Esophagus muscularis mucosa (tissue), 4 donors: ENCODE results near the gene RHD.

ENCODE experiments used
- EP300 ChIP-seq: sonication (generic); formaldehyde crosslinking; IDR thresholded peaks from one replicate; pipeline ENCODE4 v1.6.1; 2017; ENCODE audit warnings: antibody characterized with exemption
- POLR2A ChIP-seq: fragments of 450-650 bp; IDR thresholded peaks from one replicate; pipeline ENCODE4 v1.6.1; 2017; ENCODE audit warnings: antibody characterized with exemption, moderate library complexity, mild to moderate bottlenecking, low read depth
- POLR2AphosphoS5 ChIP-seq, 2 donors: sonication (generic); formaldehyde crosslinking; IDR thresholded peaks; one replicate each; pipeline ENCODE4 v1.6.1; 2017; ENCODE audit warnings: antibody characterized with exemption in 2 of 2
- TF ChIP-seq, protein P1 (sequence below), 3 experiments: fragments of 200-600 bp in 2 of 3; fragments of 450-650 bp in 1 of 3; sonication (generic) in 2 of 3; IDR thresholded peaks; one replicate each; pipeline ENCODE4 v1.5.1; 2017 to 2019; ENCODE audit warnings: antibody characterized with exemption in 3 of 3, mild to moderate bottlenecking in 2 of 3, moderate library complexity in 1 of 3

DNA sequence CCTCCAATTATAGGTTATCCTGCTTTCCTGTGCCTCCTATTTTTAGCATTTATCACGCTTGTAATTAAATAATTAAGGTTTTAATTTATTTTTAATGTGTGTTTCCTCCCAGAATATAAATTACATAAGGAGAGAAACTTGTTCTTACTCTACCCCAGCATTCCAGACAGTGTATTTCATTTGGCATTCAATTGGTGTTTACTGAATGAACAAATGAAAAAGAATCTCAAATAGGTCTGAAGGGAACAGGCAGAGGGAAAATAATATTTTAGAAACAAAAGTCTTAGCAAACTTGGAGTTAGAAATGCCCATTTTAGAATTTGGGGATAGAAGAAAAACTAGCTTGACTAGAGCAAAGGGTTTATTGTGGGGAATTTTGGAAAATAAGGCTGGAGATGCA, 15.1 kb upstream of the RHD start:
- TF ChIP-seq, protein P1, sequence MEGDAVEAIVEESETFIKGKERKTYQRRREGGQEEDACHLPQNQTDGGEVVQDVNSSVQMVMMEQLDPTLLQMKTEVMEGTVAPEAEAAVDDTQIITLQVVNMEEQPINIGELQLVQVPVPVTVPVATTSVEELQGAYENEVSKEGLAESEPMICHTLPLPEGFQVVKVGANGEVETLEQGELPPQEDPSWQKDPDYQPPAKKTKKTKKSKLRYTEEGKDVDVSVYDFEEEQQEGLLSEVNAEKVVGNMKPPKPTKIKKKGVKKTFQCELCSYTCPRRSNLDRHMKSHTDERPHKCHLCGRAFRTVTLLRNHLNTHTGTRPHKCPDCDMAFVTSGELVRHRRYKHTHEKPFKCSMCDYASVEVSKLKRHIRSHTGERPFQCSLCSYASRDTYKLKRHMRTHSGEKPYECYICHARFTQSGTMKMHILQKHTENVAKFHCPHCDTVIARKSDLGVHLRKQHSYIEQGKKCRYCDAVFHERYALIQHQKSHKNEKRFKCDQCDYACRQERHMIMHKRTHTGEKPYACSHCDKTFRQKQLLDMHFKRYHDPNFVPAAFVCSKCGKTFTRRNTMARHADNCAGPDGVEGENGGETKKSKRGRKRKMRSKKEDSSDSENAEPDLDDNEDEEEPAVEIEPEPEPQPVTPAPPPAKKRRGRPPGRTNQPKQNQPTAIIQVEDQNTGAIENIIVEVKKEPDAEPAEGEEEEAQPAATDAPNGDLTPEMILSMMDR (IDR thresholded peaks at IDR 0.05), result no peak
- no peak for TF ChIP-seq POLR2A
- TF ChIP-seq POLR2AphosphoS5 (IDR thresholded peaks at IDR 0.05), result no peak
- TF ChIP-seq EP300, result no peak
